Hematopoietic multipotent progenitor cell treated with erythropoietin and hydrocortisone succinate and interleukin-3 and kit ligand, for 17 days (in vitro differentiated cells): Measurements from ENCODE around the gene ERCC3.

Experiments
- DNase-seq: peaks from one replicate; pipeline ENCODE4 v3.0.0-alpha.2; 2015; ENCODE audit warnings: low spot score

The ERCC3 gene

GRCh38 chr2:127293748-127294562 lies at the start of gene ERCC3:
Gene ERCC3, minus strand, starts transcription at chr2:127294144. Its CDS starts 63 bp downstream, at chr2:127294081.
- peak; percentile 61 for DNase-seq

- no peak for DNase-seq
Observed at GRCh38 chr2:127343277-127343676, 49.3 kb upstream of the ERCC3 start.

- DNase-seq, result no peak
Observed at GRCh38 chr2:127342101-127342500, 48.2 kb upstream of the ERCC3 start.

- DNase-seq, result no peak
Observed at GRCh38 chr2:127332335-127332734, 38.4 kb upstream of the ERCC3 start.

GRCh38 chr2:127330753-127331152 lies 36.8 kb upstream of the ERCC3 start:
- DNase-seq, result no peak

GRCh38 chr2:127326289-127326945 lies 32.5 kb upstream of the ERCC3 start:
- DNase-seq, result no peak

- DNase-seq, result peak; percentile 50
Observed at GRCh38 chr2:127324635-127325034, 30.7 kb upstream of the ERCC3 start.

GRCh38 chr2:127321303-127321702 lies 27.4 kb upstream of the ERCC3 start:
- DNase-seq, result no peak

- DNase-seq, result no peak
Observed at GRCh38 chr2:127320586-127321275, 26.8 kb upstream of the ERCC3 start.

- no peak for DNase-seq
Observed at GRCh38 chr2:127320067-127320466, 26.1 kb upstream of the ERCC3 start.

- DNase-seq, result no peak
Observed at GRCh38 chr2:127314193-127314988, 20.4 kb upstream of the ERCC3 start.

GRCh38 chr2:127313406-127313805 lies 19.5 kb upstream of the ERCC3 start:
- no peak for DNase-seq

GRCh38 chr2:127310980-127311379 lies 17.0 kb upstream of the ERCC3 start:
- no peak for DNase-seq

- no peak for DNase-seq
Observed at GRCh38 chr2:127309468-127309867, 15.5 kb upstream of the ERCC3 start.

- DNase-seq, result no peak
Observed at GRCh38 chr2:127308586-127309138, 14.7 kb upstream of the ERCC3 start.

- DNase-seq, result no peak
Observed at GRCh38 chr2:127305990-127306585, 12.1 kb upstream of the ERCC3 start.

- DNase-seq, result no peak
Observed at GRCh38 chr2:127302168-127302567, 8.2 kb upstream of the ERCC3 start.

GRCh38 chr2:127293386-127293747 lies 577 bp downstream of the ERCC3 start:
- DNase-seq, result no peak

- no peak for DNase-seq
Observed at GRCh38 chr2:127288274-127288673, 5.7 kb downstream of the ERCC3 start.

- DNase-seq, result no peak
Observed at GRCh38 chr2:127283275-127283674, 10.7 kb downstream of the ERCC3 start.

- DNase-seq, result no peak
Observed at GRCh38 chr2:127280693-127281092, 13.3 kb downstream of the ERCC3 start.
